Measurements from ENCODE around the gene RAD18. TPM values are rescaled to one million over a fixed set of nuclear protein-coding genes. Genes with fewer than 3 reads are reported as not detected.

Gene RAD18
- total and polyA plus RNA-seq, 8 donors = 10.2 to 16.8 (median 13.1) TPM

GRCh38 chr3:8966150-8966819 lies 3.0 kb upstream of the RAD18 start:
- no peak for ATAC-seq
- intact Hi-C loops (cut with DNase I) = no loop called here
- Histone ChIP-seq H3K27me3 (peaks cover 0 to 14% of the 10 kb centered on the region in 2 donors), H3K9me3 (no peaks in the 10 kb centered on the region), H3K4me3 (no peak overlapping the region), H3K4me1 (peaks cover 8 to 10% of the 10 kb centered on the region in 2 donors), H3K36me3 (no peaks in the 10 kb centered on the region), H3K27ac (no peak overlapping the region)
- DNase-seq = no peak
- no peak for TF ChIP-seq CTCF (IDR thresholded peaks at IDR 0.05)

GRCh38 chr3:8964436-8965370 lies 1.4 kb upstream of the RAD18 start:
- peaks cover 8 to 14% of the 10 kb centered on the region in 2 donors for H3K4me1 ChIP-seq
- no peak for ATAC-seq
- no peaks in the 10 kb centered on the region for H3K36me3 ChIP-seq
- no peak for DNase-seq
- TF ChIP-seq CTCF (IDR thresholded peaks at IDR 0.05) = no peak
- no peaks in the 10 kb centered on the region for H3K9me3 ChIP-seq
- H3K27ac ChIP-seq = no peak overlapping the region
- H3K27me3 ChIP-seq = peaks cover 0 to 14% of the 10 kb centered on the region in 2 donors
- no peak overlapping the region for H3K4me3 ChIP-seq
- intact Hi-C loops (cut with DNase I) = no loop called here

GRCh38 chr3:8962226-8962861 lies 928 bp downstream of the RAD18 start:
- Histone ChIP-seq H3K27ac (no peak overlapping the region), H3K4me1 (peaks cover 8 to 18% of the 10 kb centered on the region in 2 donors), H3K4me3 (peak overlapping the region; percentile 79 to 82), H3K9me3 (no peaks in the 10 kb centered on the region), H3K36me3 (peaks cover 0 to 10% of the 10 kb centered on the region in 2 donors), H3K27me3 (no peaks in the 10 kb centered on the region)
- intact Hi-C loops (cut with DNase I) = no loop called here
- DNase-seq (no peak), ATAC-seq (no peak)
- no peak for TF ChIP-seq CTCF (IDR thresholded peaks at IDR 0.05)

- TF ChIP-seq CTCF (IDR thresholded peaks at IDR 0.05) = no peak
- Histone ChIP-seq H3K36me3 (peaks cover 0 to 10% of the 10 kb centered on the region in 2 donors), H3K4me3 (no peak overlapping the region), H3K27ac (no peak overlapping the region), H3K4me1 (peaks cover 8 to 18% of the 10 kb centered on the region in 2 donors), H3K9me3 (no peaks in the 10 kb centered on the region), H3K27me3 (no peaks in the 10 kb centered on the region)
- no peak for DNase-seq
- intact Hi-C loops (cut with DNase I) = no loop called here
- ATAC-seq = no peak
These were observed 3.6 kb downstream of the RAD18 start for GRCh38 chr3:8959668-8960067.
